K562 (cell line): ENCODE measurements around the gene ADAMTS14. TPM values are rescaled to one million over a fixed set of nuclear protein-coding genes. Genes with fewer than 3 reads are reported as not detected.

ENCODE experiments used
- GABPB1 ChIP-seq: sonication (generic); formaldehyde crosslinking; IDR thresholded peaks from 2 replicates; pipeline ENCODE4 v1.8.0; 2022; ENCODE audit warnings: mild to moderate bottlenecking, missing genetic modification reagents
- LCOR ChIP-seq: sonication (generic); formaldehyde crosslinking; IDR thresholded peaks from 2 replicates; pipeline ENCODE4 v1.8.0; 2022; ENCODE audit warnings: mild to moderate bottlenecking, missing genetic modification reagents
- MXI1 ChIP-seq: IDR thresholded peaks from 2 replicates; pipeline ENCODE4 v1.6.1; 2011; ENCODE audit warnings: low read depth, mild to moderate bottlenecking, improper control_type of control experiment, low read length
- NR4A1 ChIP-seq, 2 experiments: fragments of 250-450 bp in 1 of 2; fragments of 450-650 bp in 1 of 2; sonication (Bioruptor Pico) in 1 of 2; IDR thresholded peaks; 2 replicates each; pipeline versions ENCODE4 v1.4.0 to v1.6.1; 2016 to 2020; ENCODE audit warnings: mild to moderate bottlenecking in 2 of 2, missing compliant biosample characterization in 1 of 2, missing genetic modification characterization in 1 of 2, moderate library complexity in 1 of 2
- PHF21A ChIP-seq: fragments of 450-650 bp; IDR thresholded peaks from 2 replicates; pipeline ENCODE4 v1.6.1; 2017; ENCODE audit warnings: low read depth, borderline replicate concordance
- SMAD2 ChIP-seq: fragments of 150-350 bp; IDR thresholded peaks from 2 replicates; pipeline ENCODE4 v1.6.1; 2014; ENCODE audit warnings: low read depth, mild to moderate bottlenecking, low read length
- SMARCA5 ChIP-seq: fragments of 450-650 bp; IDR thresholded peaks from 2 replicates; pipeline ENCODE4 v1.6.1; 2016
- SOX6 ChIP-seq: fragments of 450-650 bp; IDR thresholded peaks from 2 replicates; pipeline ENCODE4 v1.6.1; 2014; ENCODE audit warnings: mild to moderate bottlenecking
- SP1 ChIP-seq: sonication (generic); formaldehyde crosslinking; IDR thresholded peaks from 2 replicates; pipeline ENCODE4 v1.8.1; 2022; ENCODE audit warnings: mild to moderate bottlenecking, missing genetic modification reagents
- TEAD1 ChIP-seq, 2 experiments: fragments of 450-650 bp in 1 of 2; sonication (generic) in 1 of 2; formaldehyde crosslinking; IDR thresholded peaks; 2 replicates each; pipeline versions ENCODE4 v1.4.0 to v1.8.0; 2020 to 2022; ENCODE audit warnings: mild to moderate bottlenecking in 2 of 2, missing genetic modification reagents in 1 of 2
- ZNF41 ChIP-seq: fragments of 250-450 bp; sonication (Bioruptor Pico); conservative IDR thresholded peaks from 2 replicates; pipeline ENCODE4 v1.4.0; 2020; ENCODE audit warnings: mild to moderate bottlenecking
- polyA plus RNA-seq, 8 experiments: library from polyadenylated mRNA; depleted of rRNA in 4 of 8; stranded (reverse) in 5 of 8; unstranded in 3 of 8; fragments of >200 nt; fragmentation: Nextera tagmentation in 2 of 8; fragmentation: Illumina TruSeq in 1 of 8; extraction: Ambion mirVana in 2 of 8; extraction: Trizol in 1 of 8; gene quantifications; 2 replicates each; pipeline versions ENCODE4 v1.2.1 to v1.2.3, GENCODE V29; 2011 to 2014; ENCODE audit warnings: inconsistent platforms in 1 of 8, missing spikeins in 1 of 8
- total RNA-seq, 7 experiments: library from RNA; depleted of rRNA in 6 of 7; stranded (reverse); fragments of >200 nt in 6 of 7; fragmentation: Illumina TruSeq in 2 of 7; extraction: Trizol in 2 of 7; gene quantifications; 2 replicates each; pipeline versions ENCODE4 v1.2.1 to v1.2.3, GENCODE V29; 2011 to 2021; ENCODE audit warnings: low replicate concordance in 1 of 7
- TF ChIP-seq, protein P1 (sequence below): fragments of 250-450 bp; sonication (Bioruptor Pico); IDR thresholded peaks from 2 replicates; pipeline ENCODE4 v1.8.0; 2022; ENCODE audit warnings: moderate library complexity, mild to moderate bottlenecking, inconsistent platforms
- TF ChIP-seq, protein P2 (sequence below): fragments of 450-650 bp; conservative IDR thresholded peaks from 2 replicates; pipeline ENCODE4 v1.6.1; 2016; ENCODE audit warnings: missing genetic modification characterization, low read depth, mild to moderate bottlenecking, control low read depth, missing compliant biosample characterization
- TF ChIP-seq, protein P3 (sequence below): fragments of 450-650 bp; formaldehyde crosslinking; IDR thresholded peaks from 2 replicates; pipeline ENCODE4 v1.4.0; 2020; ENCODE audit warnings: mild to moderate bottlenecking, moderate library complexity
- TF ChIP-seq, protein P4 (sequence below), 2 experiments: fragments of 450-650 bp in 1 of 2; sonication (generic) in 1 of 2; formaldehyde crosslinking in 1 of 2; IDR thresholded peaks; 2 replicates each; pipeline versions ENCODE4 v1.7.1 to v1.9.0; 2016 to 2022; ENCODE audit warnings: inconsistent platforms in 1 of 2, mild to moderate bottlenecking in 1 of 2, missing genetic modification reagents in 1 of 2

The ADAMTS14 gene
- total and polyA plus RNA-seq, 9 of the 15 experiments (the other 6 are each of a cell fraction or from before 2014, with no cell fraction given) = 0.04 to 37.4 (median 15.9) TPM

DNA sequence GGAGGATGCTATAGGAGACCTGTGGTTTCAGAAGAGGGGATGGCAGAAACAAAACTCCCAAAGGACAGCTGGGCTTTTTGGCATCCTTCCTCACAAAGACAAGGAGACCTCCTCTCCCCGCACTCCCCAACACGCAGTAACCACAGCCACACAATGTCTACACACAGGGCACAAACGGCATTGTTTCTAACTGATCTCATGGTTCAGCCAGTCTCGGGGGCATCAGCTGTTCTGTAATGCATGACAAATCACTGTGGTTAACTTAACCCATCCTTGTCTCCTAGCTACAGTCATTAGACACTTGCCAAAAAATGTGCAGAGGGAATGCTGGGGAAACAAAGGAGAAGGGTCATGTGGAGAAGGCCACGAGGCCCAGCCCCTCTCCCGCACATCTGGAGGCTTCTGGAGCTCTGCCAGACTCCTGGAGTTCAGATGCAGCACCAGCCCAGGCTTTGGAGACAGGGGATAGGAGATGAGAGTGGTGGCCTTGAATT is 7.6 kb upstream of the ADAMTS14 start (continued):
- TF ChIP-seq SMAD2 (no peak), ZNF41 (CRISPR knock-in tag) (peak; percentile 37; the same call in 1 of the 2 replicates), SMARCA5 (peak; percentile 22; the same call in 1 of the 2 replicates), PHF21A (0 out of 2 replicates have a peak, but pooled peaks have one; percentile 43), SP1 (CRISPR knock-in tag) (0 out of 2 replicates have a peak, but pooled peaks have one; percentile 28), GABPB1 (CRISPR knock-in tag) (no peak), TEAD1 (CRISPR knock-in tag; IDR thresholded peaks at IDR 0.05) (peak in 1 of 2 experiments; percentile 83; a peak in 2 of 4 replicates), SOX6 (peak; percentile 84), NR4A1 (CRISPR knock-in tag; IDR thresholded peaks at IDR 0.05) (no peak), NR4A1 (tag; IDR thresholded peaks at IDR 0.05) (0 out of 2 replicates have a peak, but pooled peaks have one; percentile 77), MXI1 (no peak), LCOR (0 out of 2 replicates have a peak, but pooled peaks have one; percentile 56)
- TF ChIP-seq, protein P1, sequence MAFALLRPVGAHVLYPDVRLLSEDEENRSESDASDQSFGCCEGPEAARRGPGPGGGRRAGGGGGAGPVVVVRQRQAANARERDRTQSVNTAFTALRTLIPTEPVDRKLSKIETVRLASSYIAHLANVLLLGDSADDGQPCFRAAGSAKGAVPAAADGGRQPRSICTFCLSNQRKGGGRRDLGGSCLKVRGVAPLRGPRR (CRISPR knock-in tag) = 0 out of 2 replicates have a peak, but pooled peaks have one; percentile 34
- TF ChIP-seq, protein P2, sequence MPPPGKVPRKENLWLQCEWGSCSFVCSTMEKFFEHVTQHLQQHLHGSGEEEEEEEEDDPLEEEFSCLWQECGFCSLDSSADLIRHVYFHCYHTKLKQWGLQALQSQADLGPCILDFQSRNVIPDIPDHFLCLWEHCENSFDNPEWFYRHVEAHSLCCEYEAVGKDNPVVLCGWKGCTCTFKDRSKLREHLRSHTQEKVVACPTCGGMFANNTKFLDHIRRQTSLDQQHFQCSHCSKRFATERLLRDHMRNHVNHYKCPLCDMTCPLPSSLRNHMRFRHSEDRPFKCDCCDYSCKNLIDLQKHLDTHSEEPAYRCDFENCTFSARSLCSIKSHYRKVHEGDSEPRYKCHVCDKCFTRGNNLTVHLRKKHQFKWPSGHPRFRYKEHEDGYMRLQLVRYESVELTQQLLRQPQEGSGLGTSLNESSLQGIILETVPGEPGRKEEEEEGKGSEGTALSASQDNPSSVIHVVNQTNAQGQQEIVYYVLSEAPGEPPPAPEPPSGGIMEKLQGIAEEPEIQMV (tag) = 0 out of 2 replicates have a peak, but pooled peaks have one; percentile 47
- TF ChIP-seq, protein P3, sequence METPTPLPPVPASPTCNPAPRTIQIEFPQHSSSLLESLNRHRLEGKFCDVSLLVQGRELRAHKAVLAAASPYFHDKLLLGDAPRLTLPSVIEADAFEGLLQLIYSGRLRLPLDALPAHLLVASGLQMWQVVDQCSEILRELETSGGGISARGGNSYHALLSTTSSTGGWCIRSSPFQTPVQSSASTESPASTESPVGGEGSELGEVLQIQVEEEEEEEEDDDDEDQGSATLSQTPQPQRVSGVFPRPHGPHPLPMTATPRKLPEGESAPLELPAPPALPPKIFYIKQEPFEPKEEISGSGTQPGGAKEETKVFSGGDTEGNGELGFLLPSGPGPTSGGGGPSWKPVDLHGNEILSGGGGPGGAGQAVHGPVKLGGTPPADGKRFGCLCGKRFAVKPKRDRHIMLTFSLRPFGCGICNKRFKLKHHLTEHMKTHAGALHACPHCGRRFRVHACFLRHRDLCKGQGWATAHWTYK = peak; percentile 37; the same call in 1 of the 2 replicates
- TF ChIP-seq, protein P4, sequence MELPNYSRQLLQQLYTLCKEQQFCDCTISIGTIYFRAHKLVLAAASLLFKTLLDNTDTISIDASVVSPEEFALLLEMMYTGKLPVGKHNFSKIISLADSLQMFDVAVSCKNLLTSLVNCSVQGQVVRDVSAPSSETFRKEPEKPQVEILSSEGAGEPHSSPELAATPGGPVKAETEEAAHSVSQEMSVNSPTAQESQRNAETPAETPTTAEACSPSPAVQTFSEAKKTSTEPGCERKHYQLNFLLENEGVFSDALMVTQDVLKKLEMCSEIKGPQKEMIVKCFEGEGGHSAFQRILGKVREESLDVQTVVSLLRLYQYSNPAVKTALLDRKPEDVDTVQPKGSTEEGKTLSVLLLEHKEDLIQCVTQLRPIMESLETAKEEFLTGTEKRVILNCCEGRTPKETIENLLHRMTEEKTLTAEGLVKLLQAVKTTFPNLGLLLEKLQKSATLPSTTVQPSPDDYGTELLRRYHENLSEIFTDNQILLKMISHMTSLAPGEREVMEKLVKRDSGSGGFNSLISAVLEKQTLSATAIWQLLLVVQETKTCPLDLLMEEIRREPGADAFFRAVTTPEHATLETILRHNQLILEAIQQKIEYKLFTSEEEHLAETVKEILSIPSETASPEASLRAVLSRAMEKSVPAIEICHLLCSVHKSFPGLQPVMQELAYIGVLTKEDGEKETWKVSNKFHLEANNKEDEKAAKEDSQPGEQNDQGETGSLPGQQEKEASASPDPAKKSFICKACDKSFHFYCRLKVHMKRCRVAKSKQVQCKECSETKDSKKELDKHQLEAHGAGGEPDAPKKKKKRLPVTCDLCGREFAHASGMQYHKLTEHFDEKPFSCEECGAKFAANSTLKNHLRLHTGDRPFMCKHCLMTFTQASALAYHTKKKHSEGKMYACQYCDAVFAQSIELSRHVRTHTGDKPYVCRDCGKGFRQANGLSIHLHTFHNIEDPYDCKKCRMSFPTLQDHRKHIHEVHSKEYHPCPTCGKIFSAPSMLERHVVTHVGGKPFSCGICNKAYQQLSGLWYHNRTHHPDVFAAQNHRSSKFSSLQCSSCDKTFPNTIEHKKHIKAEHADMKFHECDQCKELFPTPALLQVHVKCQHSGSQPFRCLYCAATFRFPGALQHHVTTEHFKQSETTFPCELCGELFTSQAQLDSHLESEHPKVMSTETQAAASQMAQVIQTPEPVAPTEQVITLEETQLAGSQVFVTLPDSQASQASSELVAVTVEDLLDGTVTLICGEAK (IDR thresholded peaks at IDR 0.05) = no peak
- TF ChIP-seq, protein P4 (CRISPR knock-in tag; IDR thresholded peaks at IDR 0.05) = no peak
